NT2/D1 (cell line): Measurements from ENCODE around the gene CD320.

ENCODE experiments used
- SUZ12 ChIP-seq: IDR thresholded peaks from 2 replicates; pipeline ENCODE4 v1.6.1; 2011; ENCODE audit not compliant: insufficient read length, insufficient read depth; ENCODE audit errors: extremely low read depth
- YY1 ChIP-seq: IDR thresholded peaks from 2 replicates; pipeline ENCODE4 v1.6.1; 2011; ENCODE audit not compliant: insufficient read length, insufficient read depth
- ZNF274 ChIP-seq: IDR thresholded peaks from 2 replicates; pipeline ENCODE4 v1.6.1; 2011; ENCODE audit warnings: mild to moderate bottlenecking, low read depth, low read length

- TF ChIP-seq ZNF274 (no peak), SUZ12 (no peak), YY1 (no peak)
These were observed 14.0 kb upstream of the CD320 start for GRCh38 chr19:8321986-8322637.
